Activated B cell treated with CpG ODN at 0.5 μM for 24 hours (primary cell): ENCODE measurements around the gene RNLS. TPM values are rescaled to one million over a fixed set of nuclear protein-coding genes. Genes with fewer than 3 reads are reported as not detected.

ENCODE experiments used
- ATAC-seq: fragments of 200-7000 bp; cut with Tn5 transposase; one replicate; pipeline ENCODE4 v1.10.0; 2021; ENCODE audit warnings: low read depth, mild to moderate bottlenecking, moderate library complexity
- CTCF ChIA-PET: fragments of 350-600 bp; sonication (Branson Sonifier 250); formaldehyde crosslinking; loops from one replicate; lab custom pipeline; 2021; ENCODE audit warnings: antibody characterized with exemption; lab: Charles Lee
- POLR2A ChIA-PET: fragments of 350-600 bp; sonication (Branson Sonifier 250); formaldehyde crosslinking; loops from one replicate; lab custom pipeline; 2021; ENCODE audit warnings: antibody characterized with exemption; lab: Charles Lee
- DNase-seq: peaks from one replicate; pipeline ENCODE4 v3.0.0; 2022
- H3K27ac Mint-ChIP-seq: one replicate; pipeline ENCODE4 v1.8.0; 2020; ENCODE audit warnings: mixed read lengths
- H3K27me3 Mint-ChIP-seq: one replicate; pipeline ENCODE4 v1.8.0; 2021; ENCODE audit warnings: mixed read lengths
- H3K36me3 Mint-ChIP-seq: one replicate; pipeline ENCODE4 v1.8.0; 2021; ENCODE audit warnings: low read depth, mixed read lengths
- H3K4me1 Mint-ChIP-seq: one replicate; pipeline ENCODE4 v1.8.0; 2021; ENCODE audit warnings: mixed read lengths
- H3K4me3 Mint-ChIP-seq: one replicate; pipeline ENCODE4 v1.8.0; 2020; ENCODE audit warnings: mild to moderate bottlenecking, mixed read lengths
- H3K9me3 Mint-ChIP-seq: one replicate; pipeline ENCODE4 v1.8.0; 2020; ENCODE audit warnings: mixed read lengths
- intact Hi-C: fragments of 100-400 bp; cut with micrococcal nuclease; formaldehyde crosslinking; loops from one replicate; pipeline ENCODE4 v1.15.1; 2024
- total RNA-seq: library from RNA; stranded (reverse); gene quantifications from 2 replicates; pipeline ENCODE4 v1.2.3, GENCODE V29; 2022
- TF ChIP-seq, protein P1 (sequence below): fragments of 200-600 bp; IDR thresholded peaks from one replicate; pipeline ENCODE4 v1.8.0; 2022; ENCODE audit warnings: antibody characterized with exemption, mild to moderate bottlenecking

Gene RNLS
- total RNA-seq, 1 donor from 2014 or later, result 5.7 TPM

DNA sequence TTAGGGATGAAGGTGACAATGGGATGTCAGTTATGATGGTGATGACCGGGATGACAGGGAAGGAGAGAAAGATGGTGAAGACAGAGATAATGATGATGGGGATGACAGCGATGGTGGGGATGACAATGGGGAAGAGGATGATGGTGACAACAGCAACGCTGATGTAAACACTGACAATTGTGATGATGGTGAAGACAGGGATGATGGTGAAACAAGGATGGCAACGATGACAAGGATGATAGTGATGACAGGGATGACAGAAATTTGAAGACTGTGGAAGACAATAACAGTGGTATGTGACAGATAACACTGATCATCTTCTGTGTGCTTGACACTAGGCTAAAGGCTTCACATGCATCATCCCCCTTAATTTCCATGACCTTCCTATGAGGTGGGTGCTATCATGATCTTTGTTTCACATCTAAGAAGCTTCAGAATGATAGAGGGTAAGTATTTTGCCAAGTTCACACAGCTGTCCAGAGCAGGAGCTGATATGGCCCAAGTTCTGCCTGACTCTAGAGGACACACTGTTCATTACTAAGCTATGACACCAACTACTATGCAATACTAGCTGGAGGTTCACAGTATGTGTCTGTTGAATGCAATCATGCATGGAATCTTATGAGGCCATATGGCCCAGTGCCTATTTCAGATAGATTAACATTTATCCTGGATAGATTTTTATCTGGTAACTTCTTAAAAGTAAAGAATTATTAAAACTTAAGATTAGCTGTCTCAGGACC lies 105.6 kb downstream of the RNLS start:
- DNase-seq, result no peak
- H3K4me3 Mint-ChIP-seq, result no peak overlapping the region
- H3K9me3 Mint-ChIP-seq, result peaks cover 4% of the 10 kb centered on the region
- H3K27me3 Mint-ChIP-seq, result no peaks in the 10 kb centered on the region
- H3K27ac Mint-ChIP-seq, result no peak overlapping the region
- TF ChIP-seq, protein P1, sequence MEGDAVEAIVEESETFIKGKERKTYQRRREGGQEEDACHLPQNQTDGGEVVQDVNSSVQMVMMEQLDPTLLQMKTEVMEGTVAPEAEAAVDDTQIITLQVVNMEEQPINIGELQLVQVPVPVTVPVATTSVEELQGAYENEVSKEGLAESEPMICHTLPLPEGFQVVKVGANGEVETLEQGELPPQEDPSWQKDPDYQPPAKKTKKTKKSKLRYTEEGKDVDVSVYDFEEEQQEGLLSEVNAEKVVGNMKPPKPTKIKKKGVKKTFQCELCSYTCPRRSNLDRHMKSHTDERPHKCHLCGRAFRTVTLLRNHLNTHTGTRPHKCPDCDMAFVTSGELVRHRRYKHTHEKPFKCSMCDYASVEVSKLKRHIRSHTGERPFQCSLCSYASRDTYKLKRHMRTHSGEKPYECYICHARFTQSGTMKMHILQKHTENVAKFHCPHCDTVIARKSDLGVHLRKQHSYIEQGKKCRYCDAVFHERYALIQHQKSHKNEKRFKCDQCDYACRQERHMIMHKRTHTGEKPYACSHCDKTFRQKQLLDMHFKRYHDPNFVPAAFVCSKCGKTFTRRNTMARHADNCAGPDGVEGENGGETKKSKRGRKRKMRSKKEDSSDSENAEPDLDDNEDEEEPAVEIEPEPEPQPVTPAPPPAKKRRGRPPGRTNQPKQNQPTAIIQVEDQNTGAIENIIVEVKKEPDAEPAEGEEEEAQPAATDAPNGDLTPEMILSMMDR, result no peak
- no peak for ATAC-seq
- intact Hi-C loops, result no loop called here
- CTCF ChIA-PET, result no interaction called here
- no peaks in the 10 kb centered on the region for H3K4me1 Mint-ChIP-seq
- POLR2A ChIA-PET, result no interaction called here
- no peaks in the 10 kb centered on the region for H3K36me3 Mint-ChIP-seq

GRCh38 chr10:88474884-88475844 lies 108.0 kb downstream of the RNLS start:
- no peak overlapping the region for H3K27ac Mint-ChIP-seq
- no peak overlapping the region for H3K4me3 Mint-ChIP-seq
- no peaks in the 10 kb centered on the region for H3K4me1 Mint-ChIP-seq
- DNase-seq, result no peak
- intact Hi-C loops, result no loop called here
- no peak for ATAC-seq
- TF ChIP-seq, protein P1, result no peak
- CTCF ChIA-PET, result no interaction called here
- no peaks in the 10 kb centered on the region for H3K36me3 Mint-ChIP-seq
- no peaks in the 10 kb centered on the region for H3K9me3 Mint-ChIP-seq
- no peaks in the 10 kb centered on the region for H3K27me3 Mint-ChIP-seq
- POLR2A ChIA-PET, result no interaction called here

- intact Hi-C loops, result no loop called here
- no peak overlapping the region for H3K4me3 Mint-ChIP-seq
- H3K9me3 Mint-ChIP-seq, result no peaks in the 10 kb centered on the region
- no peaks in the 10 kb centered on the region for H3K4me1 Mint-ChIP-seq
- DNase-seq (no peak), ATAC-seq (no peak)
- ChIA-PET POLR2A (no interaction called here), CTCF (no interaction called here)
- no peaks in the 10 kb centered on the region for H3K36me3 Mint-ChIP-seq
- no peaks in the 10 kb centered on the region for H3K27me3 Mint-ChIP-seq
- H3K27ac Mint-ChIP-seq, result no peak overlapping the region
- TF ChIP-seq, protein P1, result no peak
Measured at GRCh38 chr10:88473989-88474883, 108.9 kb downstream of the RNLS start.

GRCh38 chr10:88472540-88472939 lies 110.6 kb downstream of the RNLS start:
- CTCF ChIA-PET, result no interaction called here

More at GRCh38 chr10:88472540-88472939, 110.6 kb downstream of the RNLS start:
- Mint-ChIP-seq H3K27me3 (no peaks in the 10 kb centered on the region), H3K9me3 (no peaks in the 10 kb centered on the region), H3K27ac (no peak overlapping the region), H3K36me3 (no peaks in the 10 kb centered on the region), H3K4me1 (no peaks in the 10 kb centered on the region), H3K4me3 (no peak overlapping the region)
- DNase-seq (no peak), ATAC-seq (no peak)
- intact Hi-C loops, result no loop called here
- TF ChIP-seq, protein P1, result no peak
- POLR2A ChIA-PET, result no interaction called here
